Measurements from ENCODE around the gene SLC4A1. TPM values are rescaled to one million over a fixed set of nuclear protein-coding genes. Genes with fewer than 3 reads are reported as not detected.
"Not testable (repeated sequence)": the region's sequence is repeated elsewhere in the genome, so short reads cannot be mapped to it uniquely, and the experiment has no call there.

SLC4A1 gene
- total RNA-seq, 4 donors from 2014 or later, result not detected

DNA sequence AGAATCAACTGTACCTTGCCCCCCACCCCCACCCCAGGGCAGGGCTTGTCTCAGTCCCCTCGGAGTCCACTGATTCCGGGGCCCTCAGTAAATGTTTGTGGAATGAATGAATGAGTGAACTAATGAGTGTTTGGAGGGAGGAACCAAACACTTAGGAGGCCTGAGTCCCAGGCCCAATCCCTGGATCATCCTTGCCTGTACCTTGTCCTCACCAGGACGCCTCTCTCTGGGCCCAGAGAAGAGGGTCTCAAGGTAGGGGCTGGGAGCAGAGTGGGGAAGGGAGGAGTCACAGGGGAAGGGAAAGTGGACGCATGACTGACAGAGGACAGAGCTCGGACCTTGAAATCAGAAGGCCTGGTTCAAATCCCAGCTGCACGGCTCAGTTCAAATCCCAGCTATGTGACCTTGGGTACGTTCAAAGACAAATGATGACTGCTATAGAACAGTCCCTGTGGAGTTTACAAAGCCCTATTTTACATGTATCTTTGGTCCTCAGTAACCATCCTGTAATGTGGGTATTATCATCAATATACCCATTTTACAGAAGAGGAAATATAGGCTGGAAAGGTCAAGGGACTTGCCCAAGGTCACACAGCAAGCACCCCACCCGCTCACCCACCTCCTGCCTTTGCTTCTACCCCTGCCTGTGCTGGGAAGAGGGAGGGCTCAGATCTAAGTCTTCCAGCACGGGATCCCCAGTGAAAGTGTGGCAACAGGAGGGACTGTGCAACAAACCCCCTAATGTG, 18.3 kb downstream of the SLC4A1 start:
- Histone ChIP-seq H3K4me1 (peaks cover 0 to 24% (median 17%) of the 10 kb centered on the region in 4 donors), H3K36me3 (no peaks in the 10 kb centered on the region), H3K4me3 (no peak overlapping the region), H3K27me3 (peaks cover 7% of the 10 kb centered on the region), H3K9me3 (no peaks in the 10 kb centered on the region), H3K27ac (no peak overlapping the region)
- DNase-seq, result no peak
- TF ChIP-seq, protein P1, sequence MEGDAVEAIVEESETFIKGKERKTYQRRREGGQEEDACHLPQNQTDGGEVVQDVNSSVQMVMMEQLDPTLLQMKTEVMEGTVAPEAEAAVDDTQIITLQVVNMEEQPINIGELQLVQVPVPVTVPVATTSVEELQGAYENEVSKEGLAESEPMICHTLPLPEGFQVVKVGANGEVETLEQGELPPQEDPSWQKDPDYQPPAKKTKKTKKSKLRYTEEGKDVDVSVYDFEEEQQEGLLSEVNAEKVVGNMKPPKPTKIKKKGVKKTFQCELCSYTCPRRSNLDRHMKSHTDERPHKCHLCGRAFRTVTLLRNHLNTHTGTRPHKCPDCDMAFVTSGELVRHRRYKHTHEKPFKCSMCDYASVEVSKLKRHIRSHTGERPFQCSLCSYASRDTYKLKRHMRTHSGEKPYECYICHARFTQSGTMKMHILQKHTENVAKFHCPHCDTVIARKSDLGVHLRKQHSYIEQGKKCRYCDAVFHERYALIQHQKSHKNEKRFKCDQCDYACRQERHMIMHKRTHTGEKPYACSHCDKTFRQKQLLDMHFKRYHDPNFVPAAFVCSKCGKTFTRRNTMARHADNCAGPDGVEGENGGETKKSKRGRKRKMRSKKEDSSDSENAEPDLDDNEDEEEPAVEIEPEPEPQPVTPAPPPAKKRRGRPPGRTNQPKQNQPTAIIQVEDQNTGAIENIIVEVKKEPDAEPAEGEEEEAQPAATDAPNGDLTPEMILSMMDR (IDR thresholded peaks at IDR 0.05), result no peak
- TF ChIP-seq EP300 (IDR thresholded peaks at IDR 0.05; ENCODE audit: low read depth) (no peak), POLR2AphosphoS5 (IDR thresholded peaks at IDR 0.05) (no peak), POLR2A (IDR thresholded peaks at IDR 0.05) (no peak)
- WGBS, 2 donors (ENCODE audit: low coverage in 1 of 2), result 86 to 88% methylated on average over 1 to 9 of the region's 9 CpGs
- intact Hi-C loops (cut with DNase I; ENCODE audit: low total_unique reads) (no loop called here), in situ Hi-C loops (cut with MboI; ENCODE audit: low pct_ligation_motif_present in 1 of 4, low pct_unique_long_range_greater_than_20kb in 1 of 4, low sequenced_read_pairs in 3 of 4) (no loop called here)

DNA sequence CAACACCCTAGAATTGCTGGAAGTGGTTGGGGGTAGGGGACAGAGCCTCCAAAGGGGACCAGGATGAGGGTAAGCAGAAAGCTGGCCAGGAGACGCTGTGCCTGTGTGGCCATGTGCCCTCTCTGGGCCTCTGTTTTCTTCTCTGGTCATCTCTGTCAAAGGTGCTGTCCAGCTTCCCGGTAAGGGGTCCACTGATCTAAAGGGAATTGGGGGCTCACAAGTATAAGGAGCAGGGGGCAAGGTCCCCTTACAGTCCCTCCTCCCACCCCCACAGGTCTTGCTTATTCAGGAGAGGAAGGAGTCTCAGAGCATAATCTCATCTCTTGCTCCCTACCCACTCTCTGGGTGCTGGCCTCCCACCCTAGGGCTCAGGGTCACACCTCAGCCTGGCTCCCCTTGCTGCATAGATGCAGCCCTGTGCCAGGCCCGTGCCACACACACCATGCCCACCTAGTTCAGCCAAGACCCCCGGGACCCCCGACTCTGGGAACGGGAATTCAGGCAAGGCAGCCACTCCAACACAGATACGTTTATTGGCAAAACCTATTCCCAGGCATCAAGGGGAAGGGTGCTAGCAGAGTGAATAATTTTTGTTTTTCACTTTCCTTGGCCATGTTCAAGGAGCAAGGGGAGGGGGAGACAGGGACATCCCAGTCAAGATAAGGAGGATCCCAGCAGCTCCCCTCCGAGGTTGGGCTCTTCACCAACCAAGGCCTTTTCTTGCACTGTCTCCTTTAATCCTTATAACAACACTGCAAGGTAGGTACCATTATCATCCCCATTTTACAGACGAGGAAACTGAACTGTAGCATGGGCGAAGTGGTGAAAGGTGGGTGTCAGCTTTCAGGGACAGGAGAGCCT, 19.8 kb downstream of the SLC4A1 start:
- H3K4me3 ChIP-seq, result no peak overlapping the region
- no peak overlapping the region for H3K27ac ChIP-seq
- intact Hi-C loops (cut with DNase I; ENCODE audit: low total_unique reads) (no loop called here), in situ Hi-C loops (cut with MboI; ENCODE audit: low pct_ligation_motif_present in 1 of 4, low pct_unique_long_range_greater_than_20kb in 1 of 4, low sequenced_read_pairs in 3 of 4) (no loop called here)
- no peaks in the 10 kb centered on the region for H3K9me3 ChIP-seq
- H3K36me3 ChIP-seq, result no peaks in the 10 kb centered on the region
- no peak for DNase-seq
- H3K4me1 ChIP-seq, result peaks cover 0 to 24% (median 17%) of the 10 kb centered on the region in 4 donors
- no peaks in the 10 kb centered on the region for H3K27me3 ChIP-seq
- WGBS, 2 donors (ENCODE audit: low coverage in 1 of 2), result 84% methylated on average over 10 of the region's 10 CpGs; no CpG with 5 or more reads in 1 of the 2 donors
- TF ChIP-seq, protein P1 (IDR thresholded peaks at IDR 0.05), result no peak
- no peak for TF ChIP-seq EP300 (IDR thresholded peaks at IDR 0.05; ENCODE audit: low read depth)
- no peak for TF ChIP-seq POLR2AphosphoS5 (IDR thresholded peaks at IDR 0.05)
- no peak for TF ChIP-seq POLR2A (IDR thresholded peaks at IDR 0.05)

DNA sequence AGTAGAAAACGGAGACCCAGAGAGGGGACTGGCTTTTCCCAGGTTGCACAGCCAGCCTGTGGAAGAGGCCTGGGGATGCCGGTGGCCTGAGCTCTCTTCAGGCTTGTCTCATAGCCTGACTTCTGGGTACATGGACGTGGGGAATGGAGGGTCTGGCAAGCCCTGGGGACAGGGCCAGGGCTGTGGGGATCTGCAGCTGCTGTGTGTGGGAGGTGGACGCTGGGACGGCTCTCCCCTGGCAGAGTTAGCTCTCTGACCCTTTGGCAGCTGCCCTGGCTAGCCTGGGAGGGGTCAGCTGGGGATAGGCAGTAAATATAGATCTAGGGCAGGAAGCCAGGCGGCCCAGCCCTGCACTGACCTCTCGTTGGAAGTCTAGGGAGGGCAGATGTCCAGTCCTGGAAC, 20.5 kb downstream of the SLC4A1 start:
- DNase-seq, result no peak
- intact Hi-C loops (cut with DNase I; ENCODE audit: low total_unique reads), result no loop called here
- no peaks in the 10 kb centered on the region for H3K27me3 ChIP-seq
- no peak overlapping the region for H3K4me3 ChIP-seq
- TF ChIP-seq EP300 (IDR thresholded peaks at IDR 0.05; ENCODE audit: low read depth) (no peak), POLR2A (IDR thresholded peaks at IDR 0.05) (no peak), POLR2AphosphoS5 (IDR thresholded peaks at IDR 0.05) (no peak)
- TF ChIP-seq, protein P1 (IDR thresholded peaks at IDR 0.05), result no peak
- in situ Hi-C loops (cut with MboI; ENCODE audit: low pct_ligation_motif_present in 1 of 4, low pct_unique_long_range_greater_than_20kb in 1 of 4, low sequenced_read_pairs in 3 of 4), result no loop called here
- H3K36me3 ChIP-seq, result no peaks in the 10 kb centered on the region
- 57% methylated on average over 7 of the region's 7 CpGs; no CpG with 5 or more reads in 1 of the 2 donors for WGBS, 2 donors (ENCODE audit: low coverage in 1 of 2)
- no peaks in the 10 kb centered on the region for H3K9me3 ChIP-seq
- H3K27ac ChIP-seq, result no peak overlapping the region
- H3K4me1 ChIP-seq, result peaks cover 0 to 24% (median 17%) of the 10 kb centered on the region in 4 donors

DNA sequence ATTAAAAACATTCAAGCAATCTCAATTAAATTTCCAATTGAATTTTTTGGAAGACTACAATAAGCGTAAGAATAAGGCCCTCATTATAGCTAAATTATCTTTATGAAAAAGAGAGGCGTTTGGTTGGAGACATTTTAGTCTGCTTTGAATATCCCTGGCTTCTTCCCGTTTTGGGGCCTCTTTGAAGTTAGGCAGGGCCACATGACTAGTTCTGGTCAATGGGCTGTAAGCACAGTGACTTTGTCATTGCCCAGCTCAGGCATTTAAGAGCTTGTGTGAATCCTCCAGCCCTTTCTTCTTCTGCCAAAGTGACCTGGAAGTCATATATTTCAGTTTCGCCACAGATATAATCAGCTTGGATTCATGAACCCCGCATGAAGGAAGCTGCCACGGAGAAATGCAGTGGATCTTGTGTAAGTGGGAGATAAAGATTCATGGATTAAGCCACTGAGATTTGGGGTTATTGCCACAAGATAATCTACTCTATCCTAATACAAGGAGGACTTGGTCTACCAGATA, 26.8 kb downstream of the SLC4A1 start:
- TF ChIP-seq POLR2A (IDR thresholded peaks at IDR 0.05), result no peak
- TF ChIP-seq, protein P1 (IDR thresholded peaks at IDR 0.05), result no peak
- no peak for TF ChIP-seq POLR2AphosphoS5 (IDR thresholded peaks at IDR 0.05)
- no peak for TF ChIP-seq EP300 (IDR thresholded peaks at IDR 0.05; ENCODE audit: low read depth)

DNA sequence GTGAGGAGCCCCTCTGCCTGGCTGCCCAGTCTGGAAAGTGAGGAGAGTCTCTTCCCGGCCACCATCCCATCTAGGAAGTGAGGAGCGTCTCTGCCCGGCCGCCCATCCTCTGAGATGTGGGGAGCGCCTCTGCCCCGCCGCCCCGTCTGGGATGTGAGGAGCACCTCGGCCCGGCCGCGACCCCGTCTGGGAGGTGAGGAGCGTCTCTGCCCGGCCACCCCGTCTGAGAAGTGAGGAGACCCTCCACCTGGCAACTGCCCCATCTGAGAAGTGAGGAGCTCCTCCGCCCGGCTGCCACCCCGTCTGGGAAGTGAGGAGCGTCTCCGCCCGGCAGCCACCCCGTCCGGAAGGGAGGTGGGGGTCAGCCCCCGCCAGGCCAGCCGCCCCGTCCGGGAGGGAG, 30.0 kb downstream of the SLC4A1 start:
- H3K4me3 ChIP-seq; H3K9me3 ChIP-seq; H3K36me3 ChIP-seq; H3K27ac ChIP-seq; H3K4me1 ChIP-seq; DNase-seq; intact Hi-C loops (cut with DNase I; ENCODE audit: low total_unique reads); in situ Hi-C loops (cut with MboI; ENCODE audit: low pct_ligation_motif_present in 1 of 4, low pct_unique_long_range_greater_than_20kb in 1 of 4, low sequenced_read_pairs in 3 of 4); H3K27me3 ChIP-seq: not testable (repeated sequence)
- WGBS, 2 donors (ENCODE audit: low coverage in 1 of 2), result 96% methylated on average over 15 of the region's 28 CpGs; no CpG with 5 or more reads in 1 of the 2 donors

More for the DNA sequence above, 26.8 kb downstream of the SLC4A1 start:
- peaks cover 0 to 5% (median 5%) of the 10 kb centered on the region in 4 donors for H3K4me1 ChIP-seq
- DNase-seq, result no peak
- no peak overlapping the region for H3K27ac ChIP-seq
- no peaks in the 10 kb centered on the region for H3K36me3 ChIP-seq
- intact Hi-C loops (cut with DNase I; ENCODE audit: low total_unique reads), result no loop called here
- in situ Hi-C loops (cut with MboI; ENCODE audit: low pct_ligation_motif_present in 1 of 4, low pct_unique_long_range_greater_than_20kb in 1 of 4, low sequenced_read_pairs in 3 of 4), result no loop called here
- whole genome bisulfite sequencing, 2 donors (ENCODE audit: low coverage in 1 of 2), result 68 to 69% methylated on average over 6 of the region's 6 CpGs
- H3K4me3 ChIP-seq, result no peak overlapping the region
- no peaks in the 10 kb centered on the region for H3K9me3 ChIP-seq
- peaks cover 4% of the 10 kb centered on the region for H3K27me3 ChIP-seq
